GM23338 (cell line): ENCODE measurements around the gene GDF10. TPM values are rescaled to one million over a fixed set of nuclear protein-coding genes. Genes with fewer than 3 reads are reported as not detected.

Experiments
- ATAC-seq: fragments of 200-7000 bp; cut with Tn5 transposase; 3 replicates; pipeline ENCODE4 v1.9.1; 2020
- DNase-seq: peaks from one replicate; pipeline ENCODE4 v3.0.0-alpha.2; 2015; ENCODE audit warnings: low spot score
- H2AFZ ChIP-seq: fragments of 200-600 bp; sonication (generic); 2 replicates; pipeline ENCODE4 v1.8.0; 2016; ENCODE audit warnings: antibody characterized with exemption, mild to moderate bottlenecking, moderate library complexity
- H3F3A ChIP-seq: fragments of 200-600 bp; sonication (generic); replicated peaks from 2 replicates; pipeline ENCODE4 v1.8.0; 2017; ENCODE audit warnings: antibody characterized with exemption, mixed run types, low read depth
- H3K27ac ChIP-seq: fragments of 200-600 bp; sonication (generic); 2 replicates; pipeline ENCODE4 v1.6.1; 2016; ENCODE audit warnings: low read depth
- H3K27me3 ChIP-seq: fragments of 200-600 bp; sonication (generic); 2 replicates; pipeline ENCODE4 v1.8.0; 2016; ENCODE audit warnings: mild to moderate bottlenecking, mixed run types, moderate library complexity; ENCODE audit not compliant: insufficient read depth
- H3K36me3 ChIP-seq: fragments of 200-600 bp; sonication (generic); 2 replicates; pipeline ENCODE4 v1.8.0; 2016; ENCODE audit warnings: mild to moderate bottlenecking; ENCODE audit not compliant: insufficient read depth
- H3K4me1 ChIP-seq: fragments of 200-600 bp; sonication (generic); 2 replicates; pipeline ENCODE4 v1.8.0; 2016; ENCODE audit warnings: mild to moderate bottlenecking, moderate library complexity; ENCODE audit not compliant: insufficient read depth
- H3K4me2 ChIP-seq: fragments of 200-600 bp; sonication (generic); 2 replicates; pipeline ENCODE4 v1.7.1; 2017; ENCODE audit warnings: mixed run types
- H3K4me3 ChIP-seq: fragments of 200-600 bp; sonication (generic); 2 replicates; pipeline ENCODE4 v1.6.1; 2016; ENCODE audit warnings: mixed run types
- H3K79me2 ChIP-seq: fragments of 200-600 bp; sonication (generic); replicated peaks from 2 replicates; pipeline ENCODE4 v1.8.0; 2017; ENCODE audit warnings: mild to moderate bottlenecking; ENCODE audit not compliant: insufficient read depth
- H3K9me2 ChIP-seq: fragments of 200-600 bp; sonication (generic); 2 replicates; pipeline ENCODE4 v1.8.0; 2017; ENCODE audit not compliant: insufficient read depth
- H4K20me1 ChIP-seq: fragments of 200-600 bp; sonication (generic); replicated peaks from 2 replicates; pipeline ENCODE4 v1.8.0; 2017; ENCODE audit warnings: mild to moderate bottlenecking; ENCODE audit not compliant: insufficient read depth
- H3K27ac Mint-ChIP-seq: 2 replicates; pipeline ENCODE4 v1.8.0; 2020; ENCODE audit warnings: inconsistent platforms, mild to moderate bottlenecking, moderate library complexity, mixed read lengths
- H3K27me3 Mint-ChIP-seq: 3 replicates; pipeline ENCODE4 v1.8.0; 2022; ENCODE audit warnings: low read depth, mild to moderate bottlenecking, moderate library complexity, mixed read lengths, inconsistent platforms; ENCODE audit not compliant: insufficient read depth, poor library complexity
- H3K36me3 Mint-ChIP-seq: 3 replicates; pipeline ENCODE4 v1.8.0; 2021; ENCODE audit warnings: low read depth, mild to moderate bottlenecking, inconsistent platforms, moderate library complexity, mixed read lengths
- H3K4me1 Mint-ChIP-seq: 3 replicates; pipeline ENCODE4 v1.8.0; 2020; ENCODE audit warnings: mild to moderate bottlenecking, inconsistent platforms, mixed read lengths
- H3K4me3 Mint-ChIP-seq: 3 replicates; pipeline ENCODE4 v1.8.0; 2021; ENCODE audit warnings: moderate library complexity, mild to moderate bottlenecking, inconsistent platforms, mixed read lengths
- H3K9me3 Mint-ChIP-seq: 3 replicates; pipeline ENCODE4 v1.8.0; 2020; ENCODE audit warnings: moderate library complexity, mild to moderate bottlenecking, inconsistent platforms, mixed read lengths
- CREB1 ChIP-seq: fragments of 250-450 bp; sonication (Bioruptor Pico); IDR thresholded peaks from 2 replicates; pipeline ENCODE4 v1.5.0; 2020; ENCODE audit warnings: low read depth, mild to moderate bottlenecking, moderate library complexity
- ETS1 ChIP-seq: IDR thresholded peaks from 2 replicates; pipeline ENCODE4 v1.6.1; 2016; ENCODE audit warnings: antibody characterized with exemption
- REST ChIP-seq: IDR thresholded peaks from one replicate; pipeline ENCODE4 v1.6.1; 2018; ENCODE audit warnings: antibody characterized with exemption; ENCODE audit not compliant: unreplicated experiment
- ZNF462 ChIP-seq: fragments of 250-450 bp; sonication (Bioruptor Pico); IDR thresholded peaks from 2 replicates; pipeline ENCODE4 v1.5.0; 2020; ENCODE audit warnings: mild to moderate bottlenecking, moderate library complexity
- polyA plus RNA-seq: library from polyadenylated mRNA; unstranded; fragments of >200 nt; fragmentation: Nextera tagmentation; extraction: Ambion mirVana; gene quantifications from 2 replicates; pipeline ENCODE4 v1.2.1, GENCODE V29; 2016
- total RNA-seq: library from RNA; depleted of rRNA; stranded (reverse); fragments of >200 nt; shearing (Covaris generic); gene quantifications from 2 replicates; pipeline ENCODE4 v1.2.3, GENCODE V29; 2014

Gene GDF10
- total and polyA plus RNA-seq, 2 experiments from 2014 or later, result 0.21 TPM; not detected in 1

- no peak for TF ChIP-seq REST
- TF ChIP-seq ETS1, result no peak
- no peak for TF ChIP-seq CREB1 (CRISPR knock-in tag)
Observed at GRCh38 chr10:47282005-47282656, 17.9 kb upstream of the GDF10 start (continued).

- Mint-ChIP-seq H3K4me1 (peaks cover 4% of the 10 kb centered on the region; the same call in 2 of the 3 replicates), H3K9me3 (no peaks in the 10 kb centered on the region), H3K36me3 (no peaks in the 10 kb centered on the region), H3K27me3 (peaks cover 4% of the 10 kb centered on the region), H3K27ac (no peak overlapping the region), H3K4me3 (no peak overlapping the region)
- no peak for TF ChIP-seq ZNF462 (CRISPR knock-in tag)
- H3K79me2 ChIP-seq, result no peaks in the 10 kb centered on the region
- H3K4me1 ChIP-seq, result no peaks in the 10 kb centered on the region
- no peaks in the 10 kb centered on the region for H4K20me1 ChIP-seq
- no peaks in the 10 kb centered on the region for H3K27me3 ChIP-seq
- no peak overlapping the region for H3K27ac ChIP-seq
- no peak overlapping the region for H3K4me3 ChIP-seq
- no peak overlapping the region for H3K4me2 ChIP-seq
- H3K9me2 ChIP-seq, result no peaks in the 10 kb centered on the region
- no peak overlapping the region for H2AFZ ChIP-seq
- DNase-seq, result no peak
- no peaks in the 10 kb centered on the region for H3K36me3 ChIP-seq
- no peak for ATAC-seq
- H3F3A ChIP-seq, result no peaks in the 10 kb centered on the region
Observed at GRCh38 chr10:47282657-47283018, 17.4 kb upstream of the GDF10 start.
